Measurements from ENCODE around the gene NEUROD4.

The NEUROD4 gene

DNA sequence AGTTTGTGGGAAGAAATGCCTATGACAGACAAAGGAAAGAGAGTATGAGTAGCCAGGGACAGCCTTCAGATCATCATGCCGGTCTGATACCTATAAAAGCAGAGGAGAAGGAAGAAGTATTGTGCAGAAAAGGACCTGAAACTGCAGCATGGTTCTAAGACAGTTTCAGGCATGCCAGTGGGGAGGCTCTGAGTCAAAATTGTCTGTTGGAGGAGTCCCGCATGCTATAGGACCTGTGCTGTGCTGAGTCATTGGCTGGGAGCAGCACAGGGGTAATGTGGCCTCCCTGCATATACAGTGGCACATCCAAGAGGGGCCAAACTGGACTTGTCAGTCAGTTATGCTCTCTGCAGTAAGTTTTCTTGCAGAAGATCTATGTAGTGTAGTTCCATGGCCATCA, 40.7 kb downstream of the NEUROD4 start:
- no peaks in the 10 kb centered on the region for H3K9me3 ChIP-seq (ENCODE audit: control insufficient read depth, insufficient read depth, low read length)
- no peaks in the 10 kb centered on the region for H3K36me3 ChIP-seq (ENCODE audit: insufficient read depth, low read length)
- peaks cover 17% of the 10 kb centered on the region for H3K4me1 ChIP-seq (ENCODE audit: insufficient read depth, low read length)
- no peak overlapping the region for H3K9ac ChIP-seq (ENCODE audit: low read depth, low read length)

GRCh38 chr12:55061024-55061423, 41.2 kb downstream of the NEUROD4 start:
- no peak overlapping the region for H3K9ac ChIP-seq (ENCODE audit: low read depth, low read length)
- H3K4me1 ChIP-seq (ENCODE audit: insufficient read depth, low read length): peaks cover 17% of the 10 kb centered on the region
- H3K9me3 ChIP-seq (ENCODE audit: control insufficient read depth, insufficient read depth, low read length): no peaks in the 10 kb centered on the region
- H3K36me3 ChIP-seq (ENCODE audit: insufficient read depth, low read length): no peaks in the 10 kb centered on the region

- Histone ChIP-seq H3K9ac (ENCODE audit: low read depth, low read length) (no peak overlapping the region), H3K4me1 (ENCODE audit: insufficient read depth, low read length) (peaks cover 17% of the 10 kb centered on the region), H3K9me3 (ENCODE audit: control insufficient read depth, insufficient read depth, low read length) (no peaks in the 10 kb centered on the region), H3K36me3 (ENCODE audit: insufficient read depth, low read length) (no peaks in the 10 kb centered on the region)
Observed at GRCh38 chr12:55063291-55063690, 43.5 kb downstream of the NEUROD4 start.

- H3K9me3 ChIP-seq (ENCODE audit: control insufficient read depth, insufficient read depth, low read length): no peaks in the 10 kb centered on the region
- H3K36me3 ChIP-seq (ENCODE audit: insufficient read depth, low read length): no peaks in the 10 kb centered on the region
- peaks cover 12% of the 10 kb centered on the region for H3K4me1 ChIP-seq (ENCODE audit: insufficient read depth, low read length)
- H3K9ac ChIP-seq (ENCODE audit: low read depth, low read length): no peak overlapping the region
Observed at GRCh38 chr12:55065535-55065934, 45.8 kb downstream of the NEUROD4 start.

- Histone ChIP-seq H3K9ac (ENCODE audit: low read depth, low read length) (no peak overlapping the region), H3K36me3 (ENCODE audit: insufficient read depth, low read length) (no peaks in the 10 kb centered on the region), H3K4me1 (ENCODE audit: insufficient read depth, low read length) (no peaks in the 10 kb centered on the region), H3K9me3 (ENCODE audit: control insufficient read depth, insufficient read depth, low read length) (no peaks in the 10 kb centered on the region)
Observed at GRCh38 chr12:55067701-55068100, 47.9 kb downstream of the NEUROD4 start.

DNA sequence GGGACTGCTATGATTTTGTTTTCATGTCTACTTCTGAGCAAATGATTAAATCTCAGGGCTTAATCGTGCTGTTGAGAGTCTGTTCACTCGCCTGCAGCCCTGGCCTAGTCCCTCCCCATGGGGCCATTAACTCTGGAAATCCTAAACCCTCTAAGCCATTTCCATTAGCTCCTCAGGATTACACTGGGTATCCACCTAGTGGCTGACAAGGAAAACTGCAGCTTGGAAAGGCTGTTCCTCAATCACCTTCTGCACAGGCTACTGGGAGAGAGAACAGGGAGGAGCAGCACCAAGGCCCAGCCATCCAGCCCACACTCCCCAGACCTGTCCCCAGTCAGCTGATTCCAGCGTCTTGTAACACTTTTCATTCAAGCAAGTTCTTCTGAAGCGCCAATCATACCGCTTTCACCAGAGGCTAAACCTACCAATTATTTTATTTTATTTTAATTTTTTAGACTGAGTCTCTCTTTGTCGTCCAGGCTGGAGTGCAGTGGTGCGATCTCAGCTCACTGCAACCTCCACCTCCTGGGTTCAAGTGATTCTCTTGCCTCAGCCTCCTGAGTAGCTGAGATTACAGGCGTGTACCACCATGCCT, 48.7 kb downstream of the NEUROD4 start:
- no peaks in the 10 kb centered on the region for H3K4me1 ChIP-seq (ENCODE audit: insufficient read depth, low read length)
- no peak overlapping the region for H3K9ac ChIP-seq (ENCODE audit: low read depth, low read length)
- H3K36me3 ChIP-seq (ENCODE audit: insufficient read depth, low read length): no peaks in the 10 kb centered on the region
- no peaks in the 10 kb centered on the region for H3K9me3 ChIP-seq (ENCODE audit: control insufficient read depth, insufficient read depth, low read length)

DNA sequence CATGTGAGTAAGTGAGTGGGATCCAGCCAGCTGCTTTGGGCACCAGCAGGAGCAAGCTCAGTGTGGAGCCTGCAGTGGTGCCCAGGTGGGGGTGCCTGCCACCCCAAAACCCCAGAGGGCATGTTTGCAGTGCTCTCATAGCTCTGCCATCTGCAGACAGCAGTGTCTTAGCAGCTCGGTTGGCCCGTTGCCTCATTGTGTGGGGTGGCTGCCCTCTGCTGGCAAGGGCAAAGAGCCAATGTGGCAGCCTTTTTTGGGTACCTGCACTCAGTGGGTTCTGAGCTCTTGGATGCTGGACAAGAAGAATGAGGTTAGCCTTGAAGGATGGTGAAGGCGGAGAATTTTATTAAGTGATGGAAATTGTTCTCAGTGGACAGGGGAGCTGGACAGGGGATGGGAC, 52.3 kb downstream of the NEUROD4 start:
- Histone ChIP-seq H3K4me1 (ENCODE audit: insufficient read depth, low read length) (no peaks in the 10 kb centered on the region), H3K36me3 (ENCODE audit: insufficient read depth, low read length) (no peaks in the 10 kb centered on the region), H3K9ac (ENCODE audit: low read depth, low read length) (no peak overlapping the region), H3K9me3 (ENCODE audit: control insufficient read depth, insufficient read depth, low read length) (no peaks in the 10 kb centered on the region)

DNA sequence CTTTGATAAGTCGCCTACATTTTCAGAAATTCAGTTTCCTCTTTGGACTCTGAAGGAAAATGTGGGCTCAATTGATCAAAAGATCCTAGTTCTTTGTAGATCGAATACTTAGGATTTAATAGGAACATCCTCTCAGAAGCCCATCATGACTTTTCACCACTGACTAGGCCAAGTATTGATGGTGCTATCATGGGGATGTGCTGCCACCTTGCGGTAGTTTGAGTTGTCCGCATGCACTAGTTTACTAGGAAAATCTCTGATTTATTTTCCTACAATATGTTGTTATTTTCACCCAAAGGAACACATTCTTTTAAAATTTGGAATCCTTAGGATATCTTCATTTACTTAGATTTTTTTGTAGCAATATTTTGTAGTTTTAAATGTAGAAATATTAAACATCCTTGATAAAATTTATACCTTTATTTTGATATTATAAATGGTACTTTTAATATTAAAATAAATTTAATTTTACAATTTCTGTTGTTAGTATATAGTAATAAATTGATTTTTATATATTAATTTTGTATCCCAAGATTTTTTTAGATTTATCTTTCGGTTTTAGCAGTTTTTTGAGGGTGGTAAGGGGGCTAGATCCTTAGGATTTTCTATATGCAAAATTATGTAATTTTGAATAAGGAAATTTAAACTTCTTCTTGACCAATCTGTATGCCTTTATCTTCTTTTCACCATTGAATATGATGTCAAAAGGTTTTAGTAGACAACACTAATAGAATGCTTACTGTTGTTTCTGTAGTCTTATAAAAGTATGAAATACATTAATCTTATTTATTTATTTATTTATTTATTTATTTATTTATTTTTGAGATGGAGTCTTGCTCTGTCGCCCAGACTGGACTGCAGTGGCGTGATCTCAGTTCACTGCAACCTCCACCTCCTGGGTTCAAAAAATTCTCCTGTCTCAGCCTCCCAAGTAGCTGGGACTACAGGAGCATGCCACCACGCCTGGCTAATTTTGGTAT, 53.6 kb downstream of the NEUROD4 start:
- H3K9me3 ChIP-seq (ENCODE audit: control insufficient read depth, insufficient read depth, low read length): no peaks in the 10 kb centered on the region
- H3K36me3 ChIP-seq (ENCODE audit: insufficient read depth, low read length): no peaks in the 10 kb centered on the region
- H3K4me1 ChIP-seq (ENCODE audit: insufficient read depth, low read length): no peaks in the 10 kb centered on the region
- no peak overlapping the region for H3K9ac ChIP-seq (ENCODE audit: low read depth, low read length)

- Histone ChIP-seq H3K36me3 (ENCODE audit: insufficient read depth, low read length) (no peaks in the 10 kb centered on the region), H3K4me1 (ENCODE audit: insufficient read depth, low read length) (no peaks in the 10 kb centered on the region), H3K9ac (ENCODE audit: low read depth, low read length) (no peak overlapping the region), H3K9me3 (ENCODE audit: control insufficient read depth, insufficient read depth, low read length) (no peaks in the 10 kb centered on the region)
Observed at GRCh38 chr12:55074806-55075205, 55.0 kb downstream of the NEUROD4 start.
